HG02763 (cell line): ENCODE measurements around the gene RNF182.
"Not testable (repeated sequence)": the region's sequence is repeated elsewhere in the genome, so short reads cannot be mapped to it uniquely, and the experiment has no call there.

Experiments
- ATAC-seq: cut with Tn5 transposase; IDR thresholded peaks from one replicate; pipeline ENCODE4 v1.9.1; 2021; ENCODE audit warnings: mild to moderate bottlenecking, moderate library complexity; ENCODE audit not compliant: unreplicated experiment

Gene RNF182

GRCh38 chr6:13924949-13925881 lies at the start of gene RNF182:
RNF182 (plus strand) TSS chr6:13924952; CDS start chr6:13977120, 52,168 bp downstream.
- ATAC-seq = no peak

- ATAC-seq = no peak
Observed at GRCh38 chr6:13877051-13877450, 47.7 kb upstream of the RNF182 start.

- not testable (repeated sequence) for ATAC-seq
Observed at GRCh38 chr6:13880061-13880663, 44.6 kb upstream of the RNF182 start.

GRCh38 chr6:13881621-13882165 lies 43.1 kb upstream of the RNF182 start:
- ATAC-seq = no peak

GRCh38 chr6:13883966-13884365 lies 40.8 kb upstream of the RNF182 start:
- no peak for ATAC-seq

GRCh38 chr6:13884397-13884796 lies 40.4 kb upstream of the RNF182 start:
- ATAC-seq = no peak

- ATAC-seq = no peak
Observed at GRCh38 chr6:13885601-13886000, 39.2 kb upstream of the RNF182 start.

GRCh38 chr6:13886949-13887348 lies 37.8 kb upstream of the RNF182 start:
- no peak for ATAC-seq

GRCh38 chr6:13892017-13892645 lies 32.6 kb upstream of the RNF182 start:
- ATAC-seq = no peak

- no peak for ATAC-seq
Observed at GRCh38 chr6:13902922-13903321, 21.8 kb upstream of the RNF182 start.

GRCh38 chr6:13903364-13903763 lies 21.4 kb upstream of the RNF182 start:
- no peak for ATAC-seq

GRCh38 chr6:13907001-13907350 lies 17.8 kb upstream of the RNF182 start:
- no peak for ATAC-seq

- no peak for ATAC-seq
Observed at GRCh38 chr6:13907614-13908215, 17.0 kb upstream of the RNF182 start.

GRCh38 chr6:13908955-13909381 lies 15.8 kb upstream of the RNF182 start:
- no peak for ATAC-seq

GRCh38 chr6:13910443-13910842 lies 14.3 kb upstream of the RNF182 start:
- ATAC-seq = no peak

- no peak for ATAC-seq
Observed at GRCh38 chr6:13911337-13911736, 13.4 kb upstream of the RNF182 start.

GRCh38 chr6:13913226-13914001 lies 11.3 kb upstream of the RNF182 start:
- ATAC-seq = no peak

GRCh38 chr6:13914351-13914750 lies 10.4 kb upstream of the RNF182 start:
- ATAC-seq = no peak

- no peak for ATAC-seq
Observed at GRCh38 chr6:13915561-13916229, 9.1 kb upstream of the RNF182 start.
